GM18858 (cell line): ENCODE results near the gene C1orf105.

Experiments used
- ATAC-seq: cut with Tn5 transposase; IDR thresholded peaks from one replicate; pipeline ENCODE4 v1.9.1; 2021; ENCODE audit not compliant: unreplicated experiment

The C1orf105 gene

GRCh38 chr1:172395576-172395975 is 24.9 kb upstream of the C1orf105 start:
- ATAC-seq = no peak

- ATAC-seq = peak; percentile 39
These were observed 23.3 kb upstream of the C1orf105 start for GRCh38 chr1:172397221-172397620.

GRCh38 chr1:172397633-172398032 is 22.9 kb upstream of the C1orf105 start:
- ATAC-seq = no peak

- no peak for ATAC-seq
These were observed 22.3 kb upstream of the C1orf105 start for GRCh38 chr1:172398193-172398592.

- no peak for ATAC-seq
These were observed 21.3 kb upstream of the C1orf105 start for GRCh38 chr1:172398970-172399755.

GRCh38 chr1:172399756-172400721 is 20.4 kb upstream of the C1orf105 start:
- no peak for ATAC-seq

- no peak for ATAC-seq
These were observed 19.8 kb upstream of the C1orf105 start for GRCh38 chr1:172400722-172401105.

GRCh38 chr1:172401477-172401876 is 19.0 kb upstream of the C1orf105 start:
- no peak for ATAC-seq

- no peak for ATAC-seq
These were observed 18.6 kb upstream of the C1orf105 start for GRCh38 chr1:172401892-172402291.

GRCh38 chr1:172402878-172403569 is 17.5 kb upstream of the C1orf105 start:
- ATAC-seq = no peak

- no peak for ATAC-seq
These were observed 16.4 kb upstream of the C1orf105 start for GRCh38 chr1:172404121-172404520.

- ATAC-seq = no peak
These were observed 14.6 kb upstream of the C1orf105 start for GRCh38 chr1:172405912-172406311.

GRCh38 chr1:172406968-172407367 is 13.5 kb upstream of the C1orf105 start:
- no peak for ATAC-seq

- no peak for ATAC-seq
These were observed 11.5 kb upstream of the C1orf105 start for GRCh38 chr1:172408958-172409357.

- ATAC-seq = no peak
These were observed 10.5 kb upstream of the C1orf105 start for GRCh38 chr1:172410027-172410426.

- no peak for ATAC-seq
These were observed 8.6 kb upstream of the C1orf105 start for GRCh38 chr1:172411791-172412338.

GRCh38 chr1:172414331-172414730 is 6.2 kb upstream of the C1orf105 start:
- ATAC-seq = no peak

- no peak for ATAC-seq
These were observed 3.9 kb upstream of the C1orf105 start for GRCh38 chr1:172416496-172417035.

GRCh38 chr1:172417557-172417956 is 2.9 kb upstream of the C1orf105 start:
- no peak for ATAC-seq

- ATAC-seq = no peak
These were observed 1.6 kb downstream of the C1orf105 start for GRCh38 chr1:172421974-172422604.
